SK-N-MC (cell line): ENCODE results near the gene TM4SF1.

Experiments
- EZH2 ChIP-seq: fragments of 200-600 bp; sonication (generic); IDR thresholded peaks from one replicate; pipeline ENCODE4 v1.6.1; 2017; ENCODE audit warnings: antibody characterized with exemption
- POLR2AphosphoS5 ChIP-seq: IDR thresholded peaks from 2 replicates; pipeline ENCODE4 v1.6.1; 2012; ENCODE audit warnings: mild to moderate bottlenecking, low read depth, low read length, borderline replicate concordance

DNA sequence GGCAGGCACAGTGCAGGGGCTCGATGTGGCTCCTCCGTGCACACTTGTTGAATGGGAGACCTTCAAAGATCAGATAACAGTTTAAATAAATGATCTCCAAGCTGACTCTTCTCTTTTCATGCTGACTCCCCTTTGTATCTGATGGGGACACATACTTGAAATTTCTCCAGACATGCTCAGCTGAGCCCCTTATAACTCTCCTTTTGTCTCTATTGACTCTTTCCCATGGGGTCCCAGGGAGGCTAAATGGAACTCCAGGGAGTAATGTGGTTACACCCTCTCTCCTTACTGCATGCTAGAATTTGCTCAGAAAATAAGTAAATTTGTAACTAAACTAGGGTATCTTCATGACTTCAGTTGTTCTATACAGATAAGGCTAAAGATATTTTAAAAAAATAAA lies 48.9 kb upstream of the TM4SF1 start:
- TF ChIP-seq EZH2 = no peak
- TF ChIP-seq POLR2AphosphoS5 = no peak
